Measurements from ENCODE around the gene CDC42EP2.

GRCh38 chr11:65341856-65342255, 27.2 kb downstream of the CDC42EP2 start:
- TF ChIP-seq, protein P1, sequence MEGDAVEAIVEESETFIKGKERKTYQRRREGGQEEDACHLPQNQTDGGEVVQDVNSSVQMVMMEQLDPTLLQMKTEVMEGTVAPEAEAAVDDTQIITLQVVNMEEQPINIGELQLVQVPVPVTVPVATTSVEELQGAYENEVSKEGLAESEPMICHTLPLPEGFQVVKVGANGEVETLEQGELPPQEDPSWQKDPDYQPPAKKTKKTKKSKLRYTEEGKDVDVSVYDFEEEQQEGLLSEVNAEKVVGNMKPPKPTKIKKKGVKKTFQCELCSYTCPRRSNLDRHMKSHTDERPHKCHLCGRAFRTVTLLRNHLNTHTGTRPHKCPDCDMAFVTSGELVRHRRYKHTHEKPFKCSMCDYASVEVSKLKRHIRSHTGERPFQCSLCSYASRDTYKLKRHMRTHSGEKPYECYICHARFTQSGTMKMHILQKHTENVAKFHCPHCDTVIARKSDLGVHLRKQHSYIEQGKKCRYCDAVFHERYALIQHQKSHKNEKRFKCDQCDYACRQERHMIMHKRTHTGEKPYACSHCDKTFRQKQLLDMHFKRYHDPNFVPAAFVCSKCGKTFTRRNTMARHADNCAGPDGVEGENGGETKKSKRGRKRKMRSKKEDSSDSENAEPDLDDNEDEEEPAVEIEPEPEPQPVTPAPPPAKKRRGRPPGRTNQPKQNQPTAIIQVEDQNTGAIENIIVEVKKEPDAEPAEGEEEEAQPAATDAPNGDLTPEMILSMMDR (IDR thresholded peaks at IDR 0.05; ENCODE audit: insufficient read depth, low read length, poor library complexity, severe bottlenecking), result no peak
- TF ChIP-seq EZH2phosphoT487 (conservative IDR thresholded peaks at IDR 0.05; ENCODE audit: low read length), result no peak
